GM18951 (cell line): ENCODE data around the gene SIRPA.

Experiments
- POLR2A ChIP-seq: IDR thresholded peaks from 4 replicates; pipeline ENCODE4 v1.6.1; 2011; ENCODE audit warnings: mild to moderate bottlenecking; ENCODE audit not compliant: insufficient read length, insufficient read depth; ENCODE audit errors: extremely low read depth
- in situ Hi-C: fragments of 300-500 bp; cut with MboI; formaldehyde crosslinking; loops from one replicate; pipeline ENCODE4 v1.12.0; 2022; ENCODE audit warnings: low sequenced_read_pairs, mixed read lengths, inconsistent platforms; ENCODE audit not compliant: unreplicated experiment

SIRPA gene

DNA sequence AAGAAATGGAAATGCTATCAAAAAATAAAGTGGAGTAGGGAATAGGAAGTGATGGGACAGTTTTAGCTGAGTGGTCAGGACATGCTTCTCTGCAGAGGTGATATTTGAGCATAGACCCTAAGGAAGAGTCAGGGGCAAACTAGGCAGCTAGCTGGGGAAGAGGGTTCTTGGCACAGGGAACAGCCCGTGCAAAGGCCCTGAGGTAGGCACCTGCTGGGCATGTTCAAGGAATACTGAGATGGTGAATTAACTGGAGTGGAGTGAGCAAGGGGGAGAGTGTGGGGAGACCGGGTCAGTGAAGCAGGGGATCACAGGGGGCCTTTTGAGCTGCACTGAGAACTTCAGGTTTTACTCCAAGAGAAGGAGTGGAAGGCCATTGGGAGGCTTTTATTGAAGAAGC is 7.5 kb upstream of the SIRPA start:
- no peak for TF ChIP-seq POLR2A
- in situ Hi-C loops = no loop called here

DNA sequence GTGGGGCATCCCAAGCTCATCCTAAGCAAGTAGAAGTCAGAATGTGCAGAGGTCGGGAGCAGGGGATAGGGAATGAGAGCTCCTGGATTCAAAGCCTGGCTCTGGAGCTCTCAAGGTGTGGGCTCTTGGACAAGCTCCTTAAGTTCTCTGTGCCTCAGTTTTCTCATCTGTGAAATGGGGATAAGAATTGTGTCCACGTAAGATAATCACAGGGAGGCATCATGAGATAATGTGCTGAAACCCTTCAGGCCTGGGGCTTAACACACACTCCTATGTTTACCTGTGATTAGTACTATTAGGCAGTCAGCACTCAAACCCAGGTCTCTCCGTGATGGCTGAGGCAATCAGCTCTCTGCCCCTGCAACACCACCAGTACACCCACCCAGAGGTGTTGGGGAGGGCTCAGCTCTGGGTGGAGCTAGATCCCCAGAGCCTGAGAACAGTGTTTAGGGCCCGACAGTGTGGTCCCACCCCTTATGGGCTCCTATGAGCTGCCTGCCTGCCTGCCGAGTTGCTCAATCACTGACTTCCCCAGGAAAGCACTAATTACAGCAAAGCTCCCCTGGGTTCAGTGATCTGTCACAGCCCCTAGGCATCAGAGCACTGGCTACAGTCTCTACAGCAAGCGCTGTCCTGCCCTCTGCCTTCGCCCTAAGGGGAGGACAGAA is 6.3 kb upstream of the SIRPA start:
- in situ Hi-C loops = no loop called here

DNA sequence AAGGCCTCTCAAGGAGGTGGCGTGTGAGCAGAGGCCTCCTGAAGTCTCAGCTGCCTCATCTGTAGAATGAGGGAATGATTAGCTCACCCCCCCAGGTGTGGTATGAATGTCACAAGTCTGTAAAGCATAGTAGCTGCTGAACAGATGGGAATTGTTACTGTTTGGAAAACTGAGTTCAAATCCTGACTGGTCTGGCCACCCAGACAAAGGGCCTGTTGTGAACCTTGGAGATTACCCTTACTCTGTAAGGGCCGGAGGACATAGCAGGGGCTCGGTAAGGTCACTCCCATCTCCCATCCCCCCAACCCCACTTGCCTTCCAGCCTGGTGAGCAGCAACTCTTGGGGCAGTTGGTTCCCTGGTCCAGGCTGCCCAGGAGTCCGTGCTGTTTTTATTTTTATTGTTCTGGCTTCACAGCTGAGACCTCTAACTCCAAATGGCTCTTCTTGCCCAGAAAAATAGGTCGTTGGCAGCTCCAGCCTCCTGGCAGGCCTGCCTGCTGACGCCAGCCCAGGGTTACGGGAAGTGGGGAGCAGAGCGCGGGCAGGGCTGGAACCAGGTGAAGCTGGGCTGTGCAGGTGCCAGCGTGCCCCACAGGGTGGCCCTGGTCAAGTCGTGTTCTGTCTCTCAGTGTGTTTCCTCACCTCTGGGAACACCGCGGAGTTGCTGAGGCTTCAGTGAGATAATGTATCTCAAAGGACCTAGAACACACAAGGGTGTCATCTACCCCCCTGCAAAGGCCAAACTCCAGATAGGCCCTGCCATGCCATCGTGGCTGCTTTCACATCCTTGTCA is 4.5 kb upstream of the SIRPA start:
- in situ Hi-C loops = no loop called here
- no peak for TF ChIP-seq POLR2A

More for the DNA sequence above, 6.3 kb upstream of the SIRPA start:
- no peak for TF ChIP-seq POLR2A

DNA sequence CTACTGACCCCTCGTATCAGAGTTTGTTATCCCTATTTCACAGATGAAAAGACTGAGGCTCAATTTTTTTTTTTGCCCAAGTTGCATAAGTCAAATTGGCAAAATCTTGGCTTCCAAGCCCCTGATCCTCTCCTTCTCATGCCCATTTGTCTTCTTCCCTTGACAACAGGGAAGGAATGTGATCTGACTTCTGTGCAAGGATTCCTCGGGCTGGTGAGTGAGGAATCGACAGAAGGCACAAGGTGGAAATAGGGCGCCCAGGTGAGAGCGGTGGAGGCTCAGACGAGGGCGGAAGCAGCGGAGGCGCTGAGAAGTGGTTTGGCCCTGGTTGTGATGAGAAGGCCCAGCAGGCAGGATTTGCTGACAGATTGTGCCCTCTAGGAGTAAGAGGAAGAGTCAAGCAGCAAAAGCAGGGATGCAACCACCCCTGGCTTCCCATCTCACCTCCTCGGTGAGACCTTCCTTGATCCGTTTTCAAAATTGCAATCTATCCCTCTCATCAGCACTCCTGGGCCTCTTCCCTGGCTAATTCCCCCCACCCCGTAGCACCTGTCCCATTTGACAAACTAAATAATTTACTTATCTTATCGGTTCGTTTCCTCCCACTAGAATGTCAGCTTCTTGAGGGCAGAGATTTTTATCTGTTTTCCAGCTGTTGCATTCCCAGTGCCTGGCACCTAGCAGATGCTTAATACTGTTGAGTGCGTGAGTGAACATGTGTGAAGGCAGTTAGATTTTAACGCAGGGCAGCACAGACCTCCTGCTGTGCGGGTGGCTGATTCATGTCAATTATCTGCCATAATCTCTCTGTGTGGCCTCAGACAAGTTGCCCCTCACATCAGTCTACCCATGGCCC is 3.7 kb upstream of the SIRPA start:
- in situ Hi-C loops = no loop called here

GRCh38 chr20:1892119-1892385 is 3.2 kb upstream of the SIRPA start:
- TF ChIP-seq POLR2A = no peak
- in situ Hi-C loops = no loop called here

More for the DNA sequence above, 3.7 kb upstream of the SIRPA start:
- no peak for TF ChIP-seq POLR2A

GRCh38 chr20:1893721-1894470 is 1.3 kb upstream of the SIRPA start:
- no peak for TF ChIP-seq POLR2A
- in situ Hi-C loops = no loop called here

DNA sequence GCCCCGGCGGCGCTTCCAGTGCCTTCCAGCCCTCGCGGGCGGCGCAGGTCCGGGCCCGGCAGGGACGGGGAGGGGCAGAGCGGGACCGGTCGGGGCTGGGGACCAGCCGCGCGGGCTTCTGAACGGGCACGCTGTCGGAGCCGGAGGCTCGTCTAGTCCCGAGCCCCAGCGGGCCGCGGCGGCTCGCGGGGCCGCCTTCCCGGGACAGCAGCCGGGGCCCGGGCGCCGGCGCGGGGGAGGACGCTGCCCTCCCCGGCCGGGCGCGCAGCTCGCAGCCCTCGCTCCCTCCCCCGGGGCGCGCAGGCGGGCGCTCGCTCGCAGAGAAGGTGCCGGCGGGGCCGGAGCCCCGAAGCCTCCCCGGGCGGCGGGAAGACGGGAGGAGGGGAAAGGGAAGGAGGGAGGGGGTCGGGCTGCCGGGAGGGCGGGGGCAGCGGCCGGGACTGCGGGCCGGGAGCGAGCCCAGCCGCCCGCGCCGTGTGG is 696 bp upstream of the SIRPA start:
- TF ChIP-seq POLR2A = no peak
- in situ Hi-C loops = no loop called here

- in situ Hi-C loops = no loop called here
- TF ChIP-seq POLR2A = no peak
Observed at GRCh38 chr20:1895674-1896483, 672 bp downstream of the SIRPA start.

- in situ Hi-C loops = no loop called here
- TF ChIP-seq POLR2A = no peak
Observed at GRCh38 chr20:1896484-1897258, 1.5 kb downstream of the SIRPA start.

DNA sequence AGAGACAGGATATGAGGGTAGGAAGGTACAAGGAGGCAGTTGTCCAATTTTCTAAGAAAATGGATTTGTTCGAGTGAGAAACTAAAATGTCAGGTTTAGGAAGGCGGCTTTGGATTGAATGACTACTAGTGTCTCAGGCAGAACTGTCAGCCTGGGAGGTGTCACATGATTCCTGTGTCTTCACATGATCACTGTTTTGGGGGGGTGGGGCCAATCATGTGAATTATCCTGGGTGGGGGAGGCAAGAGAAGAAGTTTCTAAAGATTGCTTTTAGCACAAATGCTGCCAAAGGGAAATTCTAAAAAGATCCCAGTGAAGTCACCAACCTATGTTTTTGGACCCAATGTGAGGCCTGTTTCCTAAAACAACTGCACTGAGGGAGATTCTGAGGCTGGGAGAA is 2.3 kb downstream of the SIRPA start:
- TF ChIP-seq POLR2A = no peak
- in situ Hi-C loops = no loop called here

GRCh38 chr20:1897965-1898464 is 2.8 kb downstream of the SIRPA start:
- in situ Hi-C loops = no loop called here
- no peak for TF ChIP-seq POLR2A
